B cell (primary cell): Measurements from ENCODE around the gene ABR.

Experiments
- EZH2 ChIP-seq: IDR thresholded peaks from 2 replicates; pipeline ENCODE4 v1.6.1; 2012; ENCODE audit warnings: borderline replicate concordance, low read depth, mild to moderate bottlenecking, moderate library complexity, low read length; ENCODE audit not compliant: insufficient read depth, poor library complexity, severe bottlenecking
- TF ChIP-seq, protein P1 (sequence below): fragments of 200-600 bp; IDR thresholded peaks from one replicate; pipeline ENCODE4 v1.8.0; 2022; ENCODE audit warnings: antibody characterized with exemption, mild to moderate bottlenecking

DNA sequence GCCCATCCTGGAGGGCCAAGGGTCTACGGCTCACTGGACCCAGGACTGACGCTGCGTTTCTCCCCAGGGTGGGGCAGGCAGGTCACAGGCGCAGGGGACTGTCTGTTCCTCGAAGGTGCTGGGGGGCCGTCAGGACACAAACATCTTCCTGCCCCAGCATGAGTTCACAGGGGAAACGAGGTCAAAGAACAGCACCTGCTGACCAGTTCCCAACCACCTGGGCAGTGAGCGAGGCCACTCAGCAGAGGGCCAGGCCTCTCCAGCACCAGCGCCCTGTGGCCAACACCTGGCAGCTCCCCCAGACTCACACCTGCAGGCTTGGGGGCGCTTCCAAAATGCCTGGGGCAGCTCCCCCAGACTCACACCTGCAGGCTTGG is 153.2 kb downstream of the ABR start:
- TF ChIP-seq, protein P1, sequence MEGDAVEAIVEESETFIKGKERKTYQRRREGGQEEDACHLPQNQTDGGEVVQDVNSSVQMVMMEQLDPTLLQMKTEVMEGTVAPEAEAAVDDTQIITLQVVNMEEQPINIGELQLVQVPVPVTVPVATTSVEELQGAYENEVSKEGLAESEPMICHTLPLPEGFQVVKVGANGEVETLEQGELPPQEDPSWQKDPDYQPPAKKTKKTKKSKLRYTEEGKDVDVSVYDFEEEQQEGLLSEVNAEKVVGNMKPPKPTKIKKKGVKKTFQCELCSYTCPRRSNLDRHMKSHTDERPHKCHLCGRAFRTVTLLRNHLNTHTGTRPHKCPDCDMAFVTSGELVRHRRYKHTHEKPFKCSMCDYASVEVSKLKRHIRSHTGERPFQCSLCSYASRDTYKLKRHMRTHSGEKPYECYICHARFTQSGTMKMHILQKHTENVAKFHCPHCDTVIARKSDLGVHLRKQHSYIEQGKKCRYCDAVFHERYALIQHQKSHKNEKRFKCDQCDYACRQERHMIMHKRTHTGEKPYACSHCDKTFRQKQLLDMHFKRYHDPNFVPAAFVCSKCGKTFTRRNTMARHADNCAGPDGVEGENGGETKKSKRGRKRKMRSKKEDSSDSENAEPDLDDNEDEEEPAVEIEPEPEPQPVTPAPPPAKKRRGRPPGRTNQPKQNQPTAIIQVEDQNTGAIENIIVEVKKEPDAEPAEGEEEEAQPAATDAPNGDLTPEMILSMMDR: no peak
- TF ChIP-seq EZH2: no peak
